Measurements from ENCODE around the gene TBX15.

Gene TBX15

GRCh38 chr1:118984722-118985639, 3.2 kb downstream of the TBX15 start:
- no peak overlapping the region for H4K91ac ChIP-seq (ENCODE audit: low read depth, low read length, poor library complexity)
- H3K4ac ChIP-seq (ENCODE audit: low read length): no peak overlapping the region
- peaks cover 7 to 8% of the 10 kb centered on the region in 2 donors for H3K9me3 ChIP-seq (replicated peaks in 1 of 2; ENCODE audit: control insufficient read depth in 2 of 2, insufficient read depth in 1 of 2, low read depth in 1 of 2, low read length in 2 of 2)
- peaks cover 3 to 7% of the 10 kb centered on the region in 2 donors for H3K4me1 ChIP-seq (ENCODE audit: control insufficient read depth in 2 of 2, insufficient read depth in 1 of 2, low read depth in 1 of 2, low read length in 2 of 2)
- H3K14ac ChIP-seq (ENCODE audit: low read length): no peak overlapping the region
- H2BK120ac ChIP-seq (ENCODE audit: low read depth, low read length): no peak overlapping the region
- H2AFZ ChIP-seq (ENCODE audit: low read length): peak overlapping the region; percentile 62
- no peak overlapping the region for H2BK15ac ChIP-seq (ENCODE audit: low read length)
- H3K9ac ChIP-seq (ENCODE audit: low read depth, low read length, poor library complexity): no peak overlapping the region
- H3K23ac ChIP-seq (ENCODE audit: low read depth, low read length, poor library complexity): no peak overlapping the region
- H4K8ac ChIP-seq (ENCODE audit: low read depth, low read length): no peak overlapping the region
- H3K27ac ChIP-seq (replicated peaks; ENCODE audit: low read length): no peak overlapping the region
- no peak overlapping the region for H2BK12ac ChIP-seq (ENCODE audit: low read length)
- whole genome bisulfite sequencing, 2 donors (ENCODE audit: extremely low coverage in 2 of 2, insufficient read length in 2 of 2, insufficient replicate concordance in 1 of 2): no CpG with 5 or more reads among the region's 48 CpGs
- no peak overlapping the region for H2BK5ac ChIP-seq (ENCODE audit: low read length)
- no peak overlapping the region for H3K18ac ChIP-seq (ENCODE audit: low read length)
- H3K36me3 ChIP-seq (replicated peaks in 1 of 2; ENCODE audit: control insufficient read depth in 2 of 2, insufficient read depth in 2 of 2, low read length in 2 of 2): no peaks in the 10 kb centered on the region
- H3K79me1 ChIP-seq (ENCODE audit: low read depth, low read length): no peaks in the 10 kb centered on the region
- no peak overlapping the region for H2AK5ac ChIP-seq (ENCODE audit: low read depth, low read length)
- peaks cover 58 to 100% (median 96%) of the 10 kb centered on the region in 3 experiments for H3K27me3 ChIP-seq (ENCODE audit: control insufficient read depth in 3 of 3, insufficient read depth in 3 of 3, low read depth in 1 of 3, low read length in 3 of 3)
- peak overlapping the region; percentile 35 for H3K4me2 ChIP-seq (ENCODE audit: insufficient read depth, low read length, poor library complexity, severe bottlenecking)
- H3K4me3 ChIP-seq (ENCODE audit: low read length in 2 of 2): no peak overlapping the region
- DNase-seq (ENCODE audit: low spot score): no peak

GRCh38 chr1:118984086-118984721, 3.9 kb downstream of the TBX15 start:
- no peak overlapping the region for H2BK5ac ChIP-seq (ENCODE audit: low read length)
- no peak overlapping the region for H4K8ac ChIP-seq (ENCODE audit: low read depth, low read length)
- peaks cover 7 to 8% of the 10 kb centered on the region in 2 donors for H3K9me3 ChIP-seq (replicated peaks in 1 of 2; ENCODE audit: control insufficient read depth in 2 of 2, insufficient read depth in 1 of 2, low read depth in 1 of 2, low read length in 2 of 2)
- no peak overlapping the region for H3K9ac ChIP-seq (ENCODE audit: low read depth, low read length, poor library complexity)
- peak overlapping the region; percentile 35 for H3K4me2 ChIP-seq (ENCODE audit: insufficient read depth, low read length, poor library complexity, severe bottlenecking)
- DNase-seq (ENCODE audit: low spot score): peak; percentile 64
- H3K18ac ChIP-seq (ENCODE audit: low read length): peak overlapping the region; percentile 68
- no peak overlapping the region for H3K27ac ChIP-seq (replicated peaks; ENCODE audit: low read length)
- H3K23ac ChIP-seq (ENCODE audit: low read depth, low read length, poor library complexity): no peak overlapping the region
- H3K14ac ChIP-seq (ENCODE audit: low read length): no peak overlapping the region
- H2BK15ac ChIP-seq (ENCODE audit: low read length): no peak overlapping the region
- no CpG with 5 or more reads among the region's 43 CpGs for WGBS, 2 donors (ENCODE audit: extremely low coverage in 2 of 2, insufficient read length in 2 of 2, insufficient replicate concordance in 1 of 2)
- H3K4ac ChIP-seq (ENCODE audit: low read length): no peak overlapping the region
- no peak overlapping the region for H4K91ac ChIP-seq (ENCODE audit: low read depth, low read length, poor library complexity)
- H2AFZ ChIP-seq (ENCODE audit: low read length): peak overlapping the region; percentile 62
- no peaks in the 10 kb centered on the region for H3K79me1 ChIP-seq (ENCODE audit: low read depth, low read length)
- no peak overlapping the region for H3K4me3 ChIP-seq (ENCODE audit: low read length in 2 of 2)
- H3K36me3 ChIP-seq (replicated peaks in 1 of 2; ENCODE audit: control insufficient read depth in 2 of 2, insufficient read depth in 2 of 2, low read length in 2 of 2): no peaks in the 10 kb centered on the region
- H2AK5ac ChIP-seq (ENCODE audit: low read depth, low read length): no peak overlapping the region
- peaks cover 2 to 8% of the 10 kb centered on the region in 2 donors for H3K4me1 ChIP-seq (ENCODE audit: control insufficient read depth in 2 of 2, insufficient read depth in 1 of 2, low read depth in 1 of 2, low read length in 2 of 2)
- no peak overlapping the region for H2BK12ac ChIP-seq (ENCODE audit: low read length)
- peaks cover 55 to 100% (median 96%) of the 10 kb centered on the region in 3 experiments for H3K27me3 ChIP-seq (ENCODE audit: control insufficient read depth in 3 of 3, insufficient read depth in 3 of 3, low read depth in 1 of 3, low read length in 3 of 3)
- H2BK120ac ChIP-seq (ENCODE audit: low read depth, low read length): no peak overlapping the region

- WGBS, 2 donors (ENCODE audit: extremely low coverage in 2 of 2, insufficient read length in 2 of 2, insufficient replicate concordance in 1 of 2): no CpG with 5 or more reads among the region's 22 CpGs
- DNase-seq (ENCODE audit: low spot score): no peak
- H3K36me3 ChIP-seq (replicated peaks in 1 of 2; ENCODE audit: control insufficient read depth in 2 of 2, insufficient read depth in 2 of 2, low read length in 2 of 2): no peaks in the 10 kb centered on the region
These were observed 4.5 kb downstream of the TBX15 start for GRCh38 chr1:118983558-118984041.

More at GRCh38 chr1:118983558-118984041, 4.5 kb downstream of the TBX15 start:
- Histone ChIP-seq H3K23ac (ENCODE audit: low read depth, low read length, poor library complexity) (no peak overlapping the region), H2BK120ac (ENCODE audit: low read depth, low read length) (no peak overlapping the region), H2BK5ac (ENCODE audit: low read length) (no peak overlapping the region), H3K27me3 (ENCODE audit: control insufficient read depth in 3 of 3, insufficient read depth in 3 of 3, low read depth in 1 of 3, low read length in 3 of 3) (peaks cover 50 to 100% (median 95%) of the 10 kb centered on the region in 3 experiments), H3K9me3 (replicated peaks in 1 of 2; ENCODE audit: control insufficient read depth in 2 of 2, insufficient read depth in 1 of 2, low read depth in 1 of 2, low read length in 2 of 2) (peaks cover 7 to 8% of the 10 kb centered on the region in 2 donors), H4K8ac (ENCODE audit: low read depth, low read length) (no peak overlapping the region), H3K14ac (ENCODE audit: low read length) (peak overlapping the region; percentile 60), H2BK15ac (ENCODE audit: low read length) (no peak overlapping the region), H3K4me1 (ENCODE audit: control insufficient read depth in 2 of 2, insufficient read depth in 1 of 2, low read depth in 1 of 2, low read length in 2 of 2) (peaks cover 0 to 8% of the 10 kb centered on the region in 2 donors), H3K4me3 (ENCODE audit: low read length in 2 of 2) (no peak overlapping the region), H3K79me1 (ENCODE audit: low read depth, low read length) (no peaks in the 10 kb centered on the region), H3K9ac (ENCODE audit: low read depth, low read length, poor library complexity) (no peak overlapping the region), H3K18ac (ENCODE audit: low read length) (peak overlapping the region; percentile 57), H4K91ac (ENCODE audit: low read depth, low read length, poor library complexity) (no peak overlapping the region), H2AFZ (ENCODE audit: low read length) (no peak overlapping the region), H2AK5ac (ENCODE audit: low read depth, low read length) (no peak overlapping the region), H3K4me2 (ENCODE audit: insufficient read depth, low read length, poor library complexity, severe bottlenecking) (no peak overlapping the region), H3K27ac (replicated peaks; ENCODE audit: low read length) (no peak overlapping the region), H2BK12ac (ENCODE audit: low read length) (peak overlapping the region; percentile 76), H3K4ac (ENCODE audit: low read length) (no peak overlapping the region)

All from neuronal stem cell (in vitro differentiated cells).